H1 (cell line): ENCODE measurements around the gene EVA1C. TPM values are rescaled to one million over a fixed set of nuclear protein-coding genes. Genes with fewer than 3 reads are reported as not detected.

Experiments used
- CTCF ChIA-PET: fragments of 300-600 bp; sonication (Branson Sonifier 250); formaldehyde crosslinking; loops from one replicate; lab custom pipeline; 2021; ENCODE audit not compliant: partially characterized antibody; lab: Charles Lee
- POLR2A ChIA-PET: fragments of 300-600 bp; sonication (Branson Sonifier 250); formaldehyde crosslinking; loops from one replicate; lab custom pipeline; 2021; ENCODE audit warnings: inconsistent platforms; ENCODE audit not compliant: partially characterized antibody; lab: Charles Lee
- DNase-seq, 2 experiments: peaks; one replicate each; pipeline versions ENCODE4 v3.0.0 to v3.0.0-alpha.2; 2010 to 2022; ENCODE audit warnings: low spot score in 2 of 2, low read depth in 1 of 2, mixed read lengths in 1 of 2
- FAIRE-seq: peaks from 2 replicates; lab custom pipeline; 2011; peaks lifted over from hg19 to GRCh38; lab: Jason Lieb, UNC
- H2AFZ ChIP-seq: 2 replicates; pipeline ENCODE4 v1.8.1; 2012; ENCODE audit warnings: low read length, inconsistent platforms
- H2AK5ac ChIP-seq: 2 replicates; pipeline ENCODE4 v1.6.1; 2013; ENCODE audit warnings: low read depth, low read length
- H2BK120ac ChIP-seq: replicated peaks from 2 replicates; pipeline ENCODE3; 2013; ENCODE audit warnings: low read depth, low read length, inconsistent platforms
- H2BK12ac ChIP-seq: 2 replicates; pipeline ENCODE4 v1.6.1; 2013; ENCODE audit warnings: low read depth, low read length
- H2BK15ac ChIP-seq: 2 replicates; pipeline ENCODE4 v1.6.1; 2013; ENCODE audit warnings: low read length
- H2BK20ac ChIP-seq: 2 replicates; pipeline ENCODE4 v1.6.1; 2013; ENCODE audit warnings: low read length
- H2BK5ac ChIP-seq: 2 replicates; pipeline ENCODE4 v1.6.1; 2013; ENCODE audit warnings: low read depth, low read length
- H3K14ac ChIP-seq: 2 replicates; pipeline ENCODE4 v1.6.1; 2013; ENCODE audit warnings: inconsistent platforms; ENCODE audit not compliant: insufficient read length
- H3K18ac ChIP-seq: 2 replicates; pipeline ENCODE4 v1.6.1; 2013; ENCODE audit warnings: low read length; ENCODE audit errors: extremely low read depth
- H3K23ac ChIP-seq: 2 replicates; pipeline ENCODE4 v1.6.1; 2013; ENCODE audit warnings: inconsistent platforms; ENCODE audit not compliant: insufficient read length
- H3K23me2 ChIP-seq: 2 replicates; pipeline ENCODE4 v1.6.1; 2013; ENCODE audit warnings: low read depth, low read length
- H3K27ac ChIP-seq: 2 replicates; pipeline ENCODE4 v1.6.1; 2011; ENCODE audit warnings: low read depth, low read length, inconsistent platforms
- H3K27me3 ChIP-seq, 4 experiments: replicated peaks in 1 of 4; 1 replicate in 1 of 4; 2 replicates in 3 of 4; pipeline versions ENCODE4 v1.6.1 to v1.8.1; 2011 to 2013; ENCODE audit warnings: low read length in 3 of 4, mild to moderate bottlenecking in 3 of 4, inconsistent platforms in 2 of 4, mixed read lengths in 2 of 4, moderate library complexity in 1 of 4; ENCODE audit not compliant: control insufficient read depth in 3 of 4, insufficient read depth in 3 of 4; ENCODE audit errors: extremely low read depth in 1 of 4
- H3K36me3 ChIP-seq, 4 experiments: 2 replicates each; pipeline versions ENCODE4 v1.6.1 to v1.8.1; 2011 to 2013; ENCODE audit warnings: mild to moderate bottlenecking in 4 of 4, low read length in 3 of 4, moderate library complexity in 2 of 4, control low read depth in 1 of 4, inconsistent platforms in 1 of 4; ENCODE audit not compliant: insufficient read depth in 4 of 4, control insufficient read depth in 2 of 4
- H3K4ac ChIP-seq: replicated peaks from 2 replicates; pipeline ENCODE3; 2013; ENCODE audit warnings: low read length, low read depth, mixed read lengths, inconsistent platforms; ENCODE audit not compliant: insufficient read length
- H3K4me1 ChIP-seq, 4 experiments: replicated peaks in 1 of 4; 1 replicate in 1 of 4; 2 replicates in 3 of 4; pipeline versions ENCODE4 v1.6.1 to v1.8.1; 2011 to 2013; ENCODE audit warnings: low read length in 3 of 4, inconsistent platforms in 2 of 4, mixed read lengths in 1 of 4; ENCODE audit not compliant: insufficient read depth in 4 of 4, control insufficient read depth in 3 of 4
- H3K4me2 ChIP-seq, 2 experiments: 2 replicates each; pipeline versions ENCODE4 v1.6.1 to v1.8.1; 2011 to 2013; ENCODE audit warnings: low read depth in 2 of 2, low read length in 2 of 2, control low read depth in 1 of 2, inconsistent platforms in 1 of 2, mild to moderate bottlenecking in 1 of 2; ENCODE audit not compliant: insufficient read depth in 1 of 2
- H3K4me3 ChIP-seq, 4 experiments: fragments of 200-600, 300-600 bp in 1 of 4; sonication (generic), shearing (Covaris generic), sonication (Bioruptor Twin) in 1 of 4; 2 replicates each; pipeline versions ENCODE4 v1.5.1 to v1.8.1; 2011 to 2016; ENCODE audit warnings: low read length in 4 of 4, low read depth in 3 of 4, control low read depth in 2 of 4, inconsistent platforms in 2 of 4, mild to moderate bottlenecking in 2 of 4, mixed read lengths in 1 of 4, moderate library complexity in 1 of 4; ENCODE audit not compliant: insufficient read depth in 2 of 4; ENCODE audit errors: extremely low read depth in 1 of 4
- H3K56ac ChIP-seq: replicated peaks from 2 replicates; pipeline ENCODE3; 2013; ENCODE audit warnings: low read depth, mild to moderate bottlenecking, mixed read lengths, low read length, inconsistent platforms; ENCODE audit not compliant: insufficient read length
- H3K79me1 ChIP-seq: 2 replicates; pipeline ENCODE4 v1.6.1; 2013; ENCODE audit warnings: low read depth, low read length, control low read depth
- H3K79me2 ChIP-seq, 2 experiments: 2 replicates each; pipeline versions ENCODE4 v1.6.1 to v1.8.1; 2012 to 2013; ENCODE audit warnings: low read length in 2 of 2, mild to moderate bottlenecking in 2 of 2, inconsistent platforms in 1 of 2; ENCODE audit not compliant: insufficient read depth in 2 of 2, control insufficient read depth in 1 of 2
- H3K9ac ChIP-seq, 4 experiments: replicated peaks in 1 of 4; 1 replicate in 1 of 4; 2 replicates in 3 of 4; pipeline versions ENCODE4 v1.6.1 to v1.8.1; 2011 to 2013; ENCODE audit warnings: low read depth in 3 of 4, low read length in 3 of 4, control low read depth in 2 of 4, mild to moderate bottlenecking in 2 of 4, moderate library complexity in 2 of 4, inconsistent platforms in 1 of 4; ENCODE audit errors: extremely low read depth in 1 of 4
- H3K9me3 ChIP-seq, 2 experiments: 2 replicates each; pipeline versions ENCODE4 v1.6.1 to v1.8.1; 2012 to 2013; ENCODE audit warnings: mild to moderate bottlenecking in 2 of 2, moderate library complexity in 2 of 2, control low read depth in 1 of 2, inconsistent platforms in 1 of 2, low read depth in 1 of 2, low read length in 1 of 2, mixed read lengths in 1 of 2; ENCODE audit not compliant: insufficient read depth in 2 of 2
- H4K20me1 ChIP-seq, 2 experiments: replicated peaks in 1 of 2; 2 replicates each; pipeline versions ENCODE3 to v1.8.1; 2011 to 2013; ENCODE audit warnings: inconsistent platforms in 2 of 2, low read length in 2 of 2, mild to moderate bottlenecking in 1 of 2; ENCODE audit not compliant: insufficient read depth in 2 of 2, control insufficient read depth in 1 of 2
- H4K5ac ChIP-seq: 2 replicates; pipeline ENCODE4 v1.6.1; 2013; ENCODE audit warnings: low read length, low read depth, mixed read lengths, inconsistent platforms; ENCODE audit not compliant: insufficient read length
- H4K8ac ChIP-seq: 2 replicates; pipeline ENCODE4 v1.8.0; 2013; ENCODE audit warnings: mild to moderate bottlenecking, moderate library complexity, low read length, inconsistent platforms; ENCODE audit not compliant: insufficient read depth; ENCODE audit errors: extremely low read depth
- H4K91ac ChIP-seq: replicated peaks from 2 replicates; pipeline ENCODE3; 2013; ENCODE audit warnings: low read length, mixed read lengths, inconsistent platforms; ENCODE audit not compliant: insufficient read length
- BRCA1 ChIP-seq: IDR thresholded peaks from 2 replicates; pipeline ENCODE4 v1.6.1; 2012; ENCODE audit warnings: low read depth, low read length, improper control_type of control experiment
- GTF2F1 ChIP-seq: IDR thresholded peaks from 2 replicates; pipeline ENCODE4 v1.6.1; 2012; ENCODE audit warnings: low read depth, low read length, improper control_type of control experiment, borderline replicate concordance
- JUND ChIP-seq: IDR thresholded peaks from 2 replicates; pipeline ENCODE4 v1.6.1; 2011; ENCODE audit warnings: mild to moderate bottlenecking, improper control_type of control experiment, low read length
- SIN3A ChIP-seq, 2 experiments: IDR thresholded peaks in 1 of 2; conservative IDR thresholded peaks in 1 of 2; 2 replicates each; pipeline ENCODE4 v1.6.1; 2011 to 2012; ENCODE audit warnings: low read length in 2 of 2, improper control_type of control experiment in 1 of 2, low read depth in 1 of 2, mild to moderate bottlenecking in 1 of 2
- WGBS, 2 experiments: shearing (Covaris generic) in 1 of 2; methylation state at CpG; one replicate each; pipeline versions ENCODE4 v1.1.6 to v1.1.7; 2013 to 2015; ENCODE audit warnings: low lambda C conversion rate in 2 of 2, mixed read lengths in 2 of 2, inconsistent platforms in 1 of 2, low coverage in 1 of 2, missing lambda C conversion rate in 1 of 2; ENCODE audit not compliant: insufficient replicate concordance in 2 of 2, insufficient coverage in 1 of 2, insufficient read length in 1 of 2; ENCODE audit errors: extremely low coverage in 1 of 2, missing lambda C conversion rate in 1 of 2; 5-methylcytosine and 5-hydroxymethylcytosine counted together
- polyA plus RNA-seq, 7 experiments: library from polyadenylated mRNA; depleted of rRNA in 3 of 7; stranded (reverse) in 5 of 7; unstranded in 2 of 7; fragments of >200 nt in 5 of 7; fragments of 200-250 nt in 2 of 7; gene quantifications; 1 replicate in 5 of 7; 2 replicates in 1 of 7; 4 replicates in 1 of 7; pipeline versions ENCODE4 v1.2.1 to v1.2.3, GENCODE V29; 2011 to 2013; ENCODE audit warnings: missing spikeins in 2 of 7, mixed read lengths in 2 of 7
- total RNA-seq: library from RNA; stranded (reverse); fragmentation: NEBNext Ultra II Directional; extraction: Animal tissue kit (Norgen Biotek cat#: 25700); gene quantifications from 2 replicates; pipeline ENCODE4 v1.2.1, GENCODE V29; 2021

EVA1C gene
- total and polyA plus RNA-seq, 2 of the 8 experiments (the other 6 are each of a cell fraction or from before 2014, with no cell fraction given), result 2.6 to 3.6 TPM

DNA sequence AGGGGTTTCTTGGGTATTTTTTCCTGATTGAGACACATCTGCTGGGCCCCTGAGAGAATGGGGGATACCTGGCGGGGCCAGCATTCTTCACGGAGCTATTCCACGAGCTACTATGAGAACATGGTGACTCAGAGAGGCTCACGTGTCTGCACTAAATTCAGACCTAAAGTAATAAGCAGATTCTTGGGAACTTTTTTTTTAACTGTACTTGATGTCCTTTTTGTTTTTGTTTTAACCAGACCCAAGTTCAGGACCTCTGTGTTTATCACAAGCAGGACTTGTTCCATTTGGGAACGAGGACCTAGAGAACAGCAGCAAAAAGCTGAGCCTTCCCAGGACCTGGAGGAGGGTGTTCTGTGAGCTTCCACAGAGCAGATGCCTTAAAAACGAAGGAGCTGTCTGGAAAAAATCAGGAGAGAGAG is 44.0 kb downstream of the EVA1C start:
- Histone ChIP-seq H3K4ac (no peak overlapping the region), H3K9ac (no peak overlapping the region)

More for the DNA sequence above, 44.0 kb downstream of the EVA1C start:
- FAIRE-seq (no peak), DNase-seq (no peak)
- H2AFZ ChIP-seq, result no peak overlapping the region
- H3K18ac ChIP-seq, result no peak overlapping the region
- no peak overlapping the region for H3K56ac ChIP-seq
- POLR2A ChIA-PET, result no interaction called here
- TF ChIP-seq GTF2F1, result no peak
- TF ChIP-seq BRCA1, result no peak
- TF ChIP-seq JUND, result no peak
- no peak for TF ChIP-seq SIN3A (conservative IDR thresholded peaks at IDR 0.05 in 1 of 2, IDR thresholded peaks at IDR 0.05 in 1 of 2; ENCODE audit: low read depth in 1 of 2, low read length in 2 of 2)
- H3K23me2 ChIP-seq, result no peaks in the 10 kb centered on the region
- H3K4me1 ChIP-seq, result 0 out of 7 replicates have a peak, but pooled peaks cover 0 to 3% (median 0%) of the 10 kb centered on the region in 4 experiments
- H2BK12ac ChIP-seq, result no peak overlapping the region
- no peaks in the 10 kb centered on the region for H3K36me3 ChIP-seq
- H3K9me3 ChIP-seq, result peaks cover 0 to 2% of the 10 kb centered on the region in 2 experiments; a peak in 1 of 4 replicates
- no peak overlapping the region for H4K5ac ChIP-seq
- no peak overlapping the region for H2BK120ac ChIP-seq
- H4K91ac ChIP-seq, result no peak overlapping the region
- H4K8ac ChIP-seq, result no peak overlapping the region
- H3K79me1 ChIP-seq, result no peaks in the 10 kb centered on the region
- 94% methylated on average over 6 of the region's 6 CpGs; no CpG with 5 or more reads in 1 of the 2 experiments for WGBS, 2 experiments
- no peak overlapping the region for H2BK15ac ChIP-seq
- H3K27me3 ChIP-seq, result no peaks in the 10 kb centered on the region
- H3K23ac ChIP-seq, result no peak overlapping the region
- no peak overlapping the region for H2BK5ac ChIP-seq
- no peak overlapping the region for H3K14ac ChIP-seq
- H3K4me3 ChIP-seq, result no peak overlapping the region
- no peaks in the 10 kb centered on the region for H4K20me1 ChIP-seq
- CTCF ChIA-PET, result interaction anchor here (0.6 to 2.1 kb wide), 10 partner anchors 10 to 145 kb away, joined by 3 to 7 read pairs (median 4); no protein-coding TSS in a partner anchor
- no peak overlapping the region for H2AK5ac ChIP-seq
- no peaks in the 10 kb centered on the region for H3K79me2 ChIP-seq
- no peak overlapping the region for H3K4me2 ChIP-seq
- H2BK20ac ChIP-seq, result no peak overlapping the region
- no peak overlapping the region for H3K27ac ChIP-seq
